Omental fat pad (tissue), 4 donors: ENCODE results near the gene ADAMTS17. TPM values are rescaled to one million over a fixed set of nuclear protein-coding genes. Genes with fewer than 3 reads are reported as not detected.

Experiments used
- ATAC-seq: fragments of 150-250 bp; one replicate; pipeline ENCODE4 v1.9.1; 2016; ENCODE audit warnings: mild to moderate bottlenecking, moderate library complexity; ENCODE audit not compliant: low FRiP score
- DNase-seq: peaks from one replicate; pipeline ENCODE4 v3.0.0-alpha.2; 2019; ENCODE audit warnings: low spot score
- CTCF ChIP-seq, 3 donors: fragments of 450-650 bp; IDR thresholded peaks; one replicate each; pipeline ENCODE4 v1.5.1; 2016 to 2017; ENCODE audit warnings: antibody characterized with exemption in 3 of 3, mild to moderate bottlenecking in 3 of 3, moderate library complexity in 2 of 3
- total RNA-seq, 4 donors: library from RNA; depleted of rRNA; stranded (reverse); fragments of >200 nt; gene quantifications; one replicate each; pipeline ENCODE4 v1.1.0, GENCODE V29; 2016

Gene ADAMTS17
- total RNA-seq, 4 donors from 2014 or later: 1.6 to 10.7 (median 5.7) TPM

- DNase-seq: no peak
- peak; percentile 60 for ATAC-seq
- no peak for TF ChIP-seq CTCF (IDR thresholded peaks at IDR 0.05)
These were observed 31.5 kb upstream of the ADAMTS17 start for GRCh38 chr15:100373120-100373896.

- ATAC-seq: peak; percentile 92
- no peak for DNase-seq
- no peak for TF ChIP-seq CTCF (IDR thresholded peaks at IDR 0.05)
These were observed 31.0 kb upstream of the ADAMTS17 start for GRCh38 chr15:100372739-100373119.

- DNase-seq (no peak), ATAC-seq (no peak)
- TF ChIP-seq CTCF (IDR thresholded peaks at IDR 0.05): no peak
These were observed 13.6 kb upstream of the ADAMTS17 start for GRCh38 chr15:100355342-100355741.

GRCh38 chr15:100353449-100353848 lies 11.7 kb upstream of the ADAMTS17 start:
- DNase-seq: no peak
- no peak for ATAC-seq
- TF ChIP-seq CTCF (IDR thresholded peaks at IDR 0.05): no peak

- DNase-seq (no peak), ATAC-seq (peak; percentile 68)
- no peak for TF ChIP-seq CTCF (IDR thresholded peaks at IDR 0.05)
These were observed 8.9 kb upstream of the ADAMTS17 start for GRCh38 chr15:100350434-100351226.

- peak in 1 of 3 donors; percentile 93 for TF ChIP-seq CTCF (IDR thresholded peaks at IDR 0.05)
- peak; percentile 91 for DNase-seq
- ATAC-seq: peak; percentile 96
These were observed 8.1 kb upstream of the ADAMTS17 start for GRCh38 chr15:100349696-100350433.
